GM03348 (cell line): Measurements from ENCODE around the gene NPAS2.

Source experiments
- DNase-seq: peaks from one replicate; pipeline ENCODE4 v3.0.0; 2012; ENCODE audit warnings: low spot score

Gene NPAS2, protein sequence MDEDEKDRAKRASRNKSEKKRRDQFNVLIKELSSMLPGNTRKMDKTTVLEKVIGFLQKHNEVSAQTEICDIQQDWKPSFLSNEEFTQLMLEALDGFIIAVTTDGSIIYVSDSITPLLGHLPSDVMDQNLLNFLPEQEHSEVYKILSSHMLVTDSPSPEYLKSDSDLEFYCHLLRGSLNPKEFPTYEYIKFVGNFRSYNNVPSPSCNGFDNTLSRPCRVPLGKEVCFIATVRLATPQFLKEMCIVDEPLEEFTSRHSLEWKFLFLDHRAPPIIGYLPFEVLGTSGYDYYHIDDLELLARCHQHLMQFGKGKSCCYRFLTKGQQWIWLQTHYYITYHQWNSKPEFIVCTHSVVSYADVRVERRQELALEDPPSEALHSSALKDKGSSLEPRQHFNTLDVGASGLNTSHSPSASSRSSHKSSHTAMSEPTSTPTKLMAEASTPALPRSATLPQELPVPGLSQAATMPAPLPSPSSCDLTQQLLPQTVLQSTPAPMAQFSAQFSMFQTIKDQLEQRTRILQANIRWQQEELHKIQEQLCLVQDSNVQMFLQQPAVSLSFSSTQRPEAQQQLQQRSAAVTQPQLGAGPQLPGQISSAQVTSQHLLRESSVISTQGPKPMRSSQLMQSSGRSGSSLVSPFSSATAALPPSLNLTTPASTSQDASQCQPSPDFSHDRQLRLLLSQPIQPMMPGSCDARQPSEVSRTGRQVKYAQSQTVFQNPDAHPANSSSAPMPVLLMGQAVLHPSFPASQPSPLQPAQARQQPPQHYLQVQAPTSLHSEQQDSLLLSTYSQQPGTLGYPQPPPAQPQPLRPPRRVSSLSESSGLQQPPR

DNA sequence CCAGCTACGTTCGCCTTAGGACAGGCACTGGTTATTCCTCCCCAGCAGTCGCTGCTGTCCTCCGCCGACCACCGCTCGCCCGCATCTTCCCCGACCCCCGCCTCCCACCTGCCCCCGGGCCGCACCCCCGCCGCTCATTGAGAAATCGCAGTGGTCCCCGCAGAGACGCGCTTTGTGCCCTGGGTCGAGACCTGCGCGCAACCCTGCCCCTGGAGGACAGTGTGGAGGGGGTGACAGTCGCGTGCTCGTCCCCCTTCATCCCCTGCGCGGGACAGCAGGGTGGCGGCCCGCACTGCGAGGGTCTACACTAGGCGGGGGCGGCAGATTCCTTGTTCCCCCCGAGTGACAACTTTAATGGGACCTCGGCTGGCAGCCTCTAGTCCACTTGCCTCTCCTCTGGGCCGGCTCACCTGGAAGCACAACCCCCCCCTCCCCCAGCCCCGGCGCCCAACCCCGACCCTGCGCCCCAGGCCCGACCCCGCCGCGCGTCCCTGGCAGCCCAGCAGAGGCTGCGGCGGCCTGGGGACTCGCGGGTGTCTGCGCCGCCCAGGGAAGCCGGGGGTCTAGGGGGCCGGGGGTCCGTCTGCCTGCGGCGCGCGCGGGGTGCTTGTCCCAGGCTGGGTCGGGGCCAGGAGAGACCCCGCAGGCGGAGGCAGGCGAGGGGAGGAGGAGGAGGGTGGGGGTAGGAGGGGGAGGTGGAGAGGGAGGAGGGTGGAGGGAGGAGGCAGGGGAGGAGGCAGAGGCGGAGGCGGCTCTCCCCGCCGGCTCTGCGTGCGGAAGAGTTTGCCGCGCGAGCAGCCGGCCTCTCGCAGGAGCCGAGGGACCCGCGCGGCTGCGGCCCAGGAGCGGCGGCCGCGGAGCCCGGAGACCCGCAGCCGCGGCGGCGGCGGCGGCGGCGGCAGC is at the start of gene NPAS2:
NPAS2 (plus strand) TSS at position 770 of the 903 bp plus-strand sequence. CDS start 84,616 bp downstream, outside the sequence.
- peak; percentile 87 for DNase-seq

DNA sequence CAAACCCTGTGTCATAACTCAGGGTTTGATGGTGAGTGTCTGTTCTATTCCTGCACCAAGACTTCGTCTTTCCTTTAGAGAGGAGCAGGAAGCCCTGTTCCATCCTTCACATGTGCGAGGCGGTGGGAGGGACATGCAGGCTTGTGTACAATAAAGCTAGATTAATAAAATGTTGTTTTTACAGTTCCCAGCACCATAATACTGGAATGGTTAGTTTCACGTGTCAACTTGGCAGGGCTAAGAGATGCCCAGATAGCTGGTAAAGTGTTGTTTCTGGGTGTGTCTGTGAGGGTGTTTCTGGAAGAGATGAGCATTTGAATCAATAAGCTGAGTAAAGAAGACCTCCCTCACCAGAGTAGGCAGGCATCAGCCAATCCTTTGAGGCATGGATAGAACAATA is 48.8 kb upstream of the NPAS2 start:
- DNase-seq: no peak

- no peak for DNase-seq
Measured at GRCh38 chr2:100773538-100773937, 46.4 kb upstream of the NPAS2 start.

DNA sequence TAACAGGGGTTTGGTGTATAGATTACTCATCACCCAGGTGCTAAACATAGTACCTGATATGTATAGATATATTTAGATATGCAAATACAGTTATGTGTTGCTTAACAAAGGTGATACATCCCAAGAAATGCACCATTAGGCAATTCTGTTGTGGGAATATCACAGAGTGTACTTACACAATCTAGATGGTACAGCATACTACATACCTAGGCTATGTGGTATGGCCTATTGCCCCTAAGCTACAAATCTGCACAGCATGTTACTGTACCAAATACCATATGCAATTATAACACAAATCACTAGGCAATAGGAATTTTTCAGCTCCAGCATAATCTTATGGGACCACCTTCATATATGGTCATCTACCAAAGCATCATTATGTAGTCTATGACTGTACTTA is 43.5 kb upstream of the NPAS2 start:
- no peak for DNase-seq

DNA sequence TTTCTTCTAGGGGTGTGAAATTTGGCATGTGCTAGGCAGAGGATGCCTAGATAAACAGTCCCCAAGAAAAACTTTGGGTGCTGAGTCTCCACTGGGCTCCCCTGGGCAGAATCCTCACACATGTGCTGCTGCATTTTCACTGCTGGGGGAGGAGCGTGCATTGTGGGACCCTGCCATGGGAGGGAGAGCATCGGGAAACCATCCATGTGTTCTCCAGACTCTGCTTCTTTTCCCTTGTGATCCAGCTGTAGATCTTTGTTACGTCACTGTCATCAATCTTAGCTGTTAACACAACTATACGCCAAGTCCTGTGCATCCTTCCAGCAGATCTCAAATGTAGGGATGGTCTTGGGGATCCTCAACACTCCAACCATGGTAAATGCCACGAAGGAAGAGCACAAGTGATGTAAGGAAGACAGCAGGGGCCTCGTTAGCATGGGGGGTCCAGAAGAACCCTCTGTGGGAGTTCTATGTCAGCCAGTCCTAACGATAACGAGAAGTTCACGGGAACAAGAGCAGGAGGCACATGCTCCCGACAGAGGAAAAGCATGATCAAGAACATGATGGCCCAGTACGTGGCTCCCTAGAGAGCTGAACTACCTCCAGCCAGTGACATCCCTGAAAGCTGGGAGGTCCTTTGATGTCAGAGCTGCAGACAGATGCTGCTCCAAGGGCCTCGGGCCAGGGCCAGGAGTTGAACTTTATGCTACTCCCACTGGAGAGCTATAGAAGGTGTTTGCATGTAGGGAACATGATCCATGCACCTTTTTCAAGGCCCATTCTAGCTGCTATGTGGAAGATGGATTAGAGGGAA is 41.1 kb upstream of the NPAS2 start:
- DNase-seq: no peak

DNA sequence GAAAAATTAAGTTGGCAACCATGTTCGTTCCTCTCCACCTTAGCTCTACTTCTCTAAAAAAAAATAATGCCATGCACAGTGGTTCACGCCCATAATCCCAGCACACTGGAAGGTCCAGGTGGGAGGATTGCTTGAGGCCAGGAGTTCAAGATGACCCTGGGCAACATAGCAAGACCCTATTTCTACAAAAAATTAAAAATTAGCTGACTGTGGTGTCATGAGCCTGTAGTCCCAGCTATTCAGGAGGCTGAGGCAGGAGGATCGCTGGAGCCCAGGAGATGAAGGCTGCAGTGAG is 40.1 kb upstream of the NPAS2 start:
- no peak for DNase-seq

DNA sequence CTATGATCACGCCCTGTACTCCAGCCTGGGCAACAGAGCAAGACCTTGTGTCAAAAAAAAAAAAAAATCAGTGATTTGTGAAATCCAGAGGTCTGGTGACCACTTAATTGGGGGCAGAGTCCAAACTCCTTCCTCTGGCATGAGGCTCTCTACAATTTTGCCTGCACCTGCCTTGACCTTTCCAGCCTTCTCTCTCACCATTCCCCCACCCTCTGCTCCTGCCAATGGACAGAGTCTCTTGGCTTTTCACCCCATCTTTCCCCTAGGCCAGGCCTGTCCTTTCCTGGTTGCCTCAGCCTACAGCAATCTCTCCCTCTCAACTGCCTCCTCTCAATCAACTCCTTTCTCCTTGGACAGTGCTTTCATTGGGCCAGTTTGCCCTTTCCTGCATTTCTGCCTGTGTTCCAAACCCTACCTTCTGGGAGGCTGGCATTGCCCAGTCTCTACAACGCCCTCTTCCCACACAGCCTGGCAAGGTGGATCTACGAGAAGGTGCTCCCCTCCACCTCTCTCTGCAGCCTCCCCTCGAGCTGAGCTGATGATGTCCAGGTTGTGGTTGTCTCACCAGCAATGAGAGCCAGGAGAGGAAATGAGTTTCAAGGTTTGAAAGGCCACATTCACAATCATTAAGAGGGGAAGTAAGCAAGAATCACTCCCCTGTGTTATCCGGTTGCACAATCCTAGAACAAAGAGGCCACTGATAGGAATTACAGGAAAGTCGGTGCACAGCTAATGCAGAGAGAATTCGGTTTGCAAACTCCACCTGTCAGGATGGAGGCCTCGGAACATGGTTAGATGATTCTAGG is 39.5 kb upstream of the NPAS2 start:
- no peak for DNase-seq

- no peak for DNase-seq
Measured at GRCh38 chr2:100781009-100781325, 39.0 kb upstream of the NPAS2 start.

GRCh38 chr2:100781523-100782379 is 38.2 kb upstream of the NPAS2 start:
- no peak for DNase-seq

DNA sequence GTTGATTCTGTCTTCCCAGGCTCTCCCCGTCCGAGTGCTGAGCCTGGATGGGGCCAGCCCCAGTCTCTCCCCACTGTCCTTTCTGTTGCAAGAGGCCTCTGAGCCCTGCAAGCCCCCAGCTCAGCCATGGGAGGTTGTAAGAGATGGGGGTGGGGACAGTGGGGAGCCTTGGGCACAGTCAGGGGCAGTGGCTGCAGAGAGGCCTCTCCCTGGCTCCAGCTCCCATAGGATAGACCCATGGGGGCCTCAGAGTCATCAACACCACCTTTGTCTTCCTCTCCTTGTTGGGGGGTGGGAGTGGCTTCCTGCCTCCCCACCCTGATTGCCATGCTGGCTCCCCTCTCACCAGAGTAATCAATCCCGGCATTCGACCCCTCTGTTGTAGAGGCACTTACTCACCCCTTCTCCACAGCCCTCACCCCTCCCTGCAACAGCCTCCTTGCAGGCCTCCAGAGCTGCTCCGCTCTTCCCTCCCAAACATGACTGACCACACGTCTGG is 37.5 kb upstream of the NPAS2 start:
- no peak for DNase-seq

GRCh38 chr2:100783987-100784386 is 36.0 kb upstream of the NPAS2 start:
- no peak for DNase-seq

DNA sequence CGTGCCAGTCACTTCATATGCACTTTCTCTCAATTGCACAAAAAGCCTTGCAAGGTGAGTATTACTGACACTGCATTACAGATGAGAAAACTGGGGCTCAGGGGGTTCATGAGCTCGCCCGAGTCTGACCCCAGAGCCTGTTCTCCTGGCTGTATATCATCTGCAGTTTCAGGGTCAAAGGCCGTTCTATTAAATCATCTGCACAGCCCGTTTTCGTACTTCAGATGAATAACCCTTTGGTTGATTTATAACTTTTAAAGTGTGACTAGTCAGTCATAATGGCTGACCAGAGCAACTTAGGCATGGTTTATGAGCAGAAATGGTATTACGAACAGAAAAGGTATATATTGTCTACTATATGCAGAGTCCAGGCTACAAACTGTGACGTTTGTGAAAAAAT is 35.3 kb upstream of the NPAS2 start:
- DNase-seq: no peak

- DNase-seq: no peak
Measured at GRCh38 chr2:100785626-100786296, 34.2 kb upstream of the NPAS2 start.

GRCh38 chr2:100786297-100786658 is 33.7 kb upstream of the NPAS2 start:
- DNase-seq: peak; percentile 80

DNA sequence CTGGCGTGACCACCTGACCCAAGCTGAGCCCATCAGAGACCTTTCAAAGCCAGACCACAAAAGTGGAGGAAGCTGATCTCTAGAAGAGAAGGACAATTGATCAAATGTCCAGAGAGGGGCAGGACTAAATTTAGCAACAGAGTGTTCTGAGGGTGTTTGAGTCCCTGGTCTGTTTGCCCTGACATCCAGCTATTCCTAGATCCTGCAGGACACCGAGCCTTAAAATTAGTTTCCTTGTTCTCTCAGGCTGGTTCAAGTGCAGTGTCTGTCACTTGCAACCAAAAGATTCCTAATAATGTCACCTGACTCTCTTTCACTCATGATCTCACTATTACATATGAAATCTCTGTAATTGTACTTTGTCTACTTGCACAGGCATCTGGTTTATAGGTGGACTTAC is 33.0 kb upstream of the NPAS2 start:
- DNase-seq: no peak

DNA sequence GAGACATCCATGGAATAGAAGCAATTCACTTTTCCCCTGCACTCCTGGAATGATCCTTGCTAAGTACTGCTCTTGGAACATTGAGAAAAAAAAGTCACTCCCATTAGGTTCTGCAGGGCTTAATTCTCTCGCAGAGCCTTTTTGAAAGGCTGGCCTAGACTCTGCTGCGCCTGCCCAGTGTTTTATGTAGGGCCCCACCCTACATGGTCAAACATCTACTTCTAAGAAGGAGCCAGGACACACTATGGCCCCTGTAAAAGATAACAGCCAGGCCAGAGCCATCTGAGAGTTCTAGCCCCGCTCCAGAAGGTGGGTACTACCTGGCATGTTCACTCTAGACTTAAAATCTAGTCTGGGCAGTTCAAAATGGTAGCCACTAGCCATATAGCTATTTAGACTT is 30.6 kb upstream of the NPAS2 start:
- no peak for DNase-seq

DNA sequence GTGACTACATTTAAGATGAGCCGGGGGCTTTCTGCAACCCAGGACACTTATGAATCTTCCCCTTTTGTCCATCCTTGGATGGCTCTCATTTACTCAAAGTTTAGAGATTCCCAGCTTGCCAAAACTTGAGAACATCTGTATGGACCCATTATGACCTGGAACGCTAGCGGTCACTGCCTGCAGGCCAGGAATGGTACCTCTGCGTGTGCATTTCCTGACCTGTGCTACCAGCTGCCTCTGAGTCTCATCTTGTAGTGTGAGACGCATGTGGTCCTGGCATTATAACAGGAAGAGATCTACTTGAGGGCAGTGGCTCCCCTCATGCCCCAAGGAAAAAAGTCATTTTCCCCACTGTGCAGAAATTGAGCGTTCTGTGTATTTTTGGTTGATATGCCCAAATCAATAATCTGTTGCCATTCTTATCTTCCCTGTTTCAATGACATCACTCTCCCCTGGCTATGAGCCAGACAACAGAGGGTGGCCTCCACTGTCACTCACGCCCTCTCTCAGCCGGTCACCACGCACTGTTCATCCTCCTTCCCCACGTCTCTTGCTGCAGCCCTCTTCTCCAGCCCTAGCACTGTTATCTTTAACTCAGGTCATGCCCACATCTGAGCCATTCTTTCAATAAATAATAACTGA is 28.5 kb upstream of the NPAS2 start:
- no peak for DNase-seq

DNA sequence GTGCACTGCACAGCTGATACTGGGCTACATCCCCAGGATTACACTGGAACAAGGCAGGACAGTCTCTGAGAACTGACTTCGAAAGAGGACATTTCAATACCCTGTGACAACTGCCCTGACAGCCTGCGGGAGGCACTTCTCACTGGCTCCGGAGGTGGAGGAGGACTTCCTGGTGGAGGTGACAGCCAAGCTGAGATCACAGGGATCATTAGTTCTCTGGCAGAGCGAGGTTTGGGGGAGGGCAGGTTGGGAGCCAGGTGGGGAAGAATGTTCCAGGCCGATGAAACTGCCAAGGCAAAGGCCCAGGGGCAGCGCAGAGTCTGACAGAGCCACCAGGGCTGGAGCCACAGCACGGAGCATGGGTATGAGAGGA is 28.0 kb upstream of the NPAS2 start:
- no peak for DNase-seq

- DNase-seq: no peak
Measured at GRCh38 chr2:100793220-100793619, 26.7 kb upstream of the NPAS2 start.
